HepG2 (cell line): ENCODE data around the gene RTEL1. TPM values are rescaled to one million over a fixed set of nuclear protein-coding genes. Genes with fewer than 3 reads are reported as not detected.

ENCODE experiments used
- AFF4 ChIP-seq: sonication (generic); formaldehyde crosslinking; IDR thresholded peaks from 2 replicates; pipeline ENCODE4 v1.4.0; 2020; ENCODE audit warnings: missing genetic modification reagents
- HNF1A ChIP-seq, 2 experiments: sonication (generic) in 1 of 2; formaldehyde crosslinking in 1 of 2; IDR thresholded peaks; 2 replicates each; pipeline versions ENCODE4 v1.4.0 to v1.6.1; 2016 to 2020; ENCODE audit warnings: borderline replicate concordance in 1 of 2, low read depth in 1 of 2, mild to moderate bottlenecking in 1 of 2, missing genetic modification reagents in 1 of 2
- HNRNPH1 ChIP-seq: fragments of 200-400 bp; formaldehyde crosslinking; optimal IDR thresholded peaks from 2 replicates; pipeline ENCODE3; 2017; ENCODE audit warnings: mild to moderate bottlenecking, low read depth, low read length
- HOXA7 ChIP-seq: sonication (generic); formaldehyde crosslinking; IDR thresholded peaks from 2 replicates; pipeline ENCODE4 v1.8.1; 2022; ENCODE audit warnings: mild to moderate bottlenecking, missing genetic modification reagents, moderate library complexity
- MZF1 ChIP-seq: sonication (generic); formaldehyde crosslinking; IDR thresholded peaks from 2 replicates; pipeline ENCODE4 v1.8.1; 2023; ENCODE audit warnings: mild to moderate bottlenecking, missing genetic modification reagents, borderline replicate concordance
- SMAD3 ChIP-seq: sonication (generic); formaldehyde crosslinking; IDR thresholded peaks from 2 replicates; pipeline ENCODE4 v1.4.0; 2020; ENCODE audit warnings: missing genetic modification reagents
- ZFAT ChIP-seq: sonication (generic); formaldehyde crosslinking; conservative IDR thresholded peaks from 2 replicates; pipeline ENCODE4 v1.8.1; 2023; ENCODE audit warnings: missing genetic modification reagents, inconsistent platforms
- ZNF383 ChIP-seq: sonication (generic); formaldehyde crosslinking; IDR thresholded peaks from 2 replicates; pipeline ENCODE4 v1.4.0; 2020; ENCODE audit warnings: missing genetic modification reagents, mild to moderate bottlenecking, borderline replicate concordance
- ZNF749 ChIP-seq: sonication (generic); formaldehyde crosslinking; IDR thresholded peaks from 2 replicates; pipeline ENCODE4 v1.8.0; 2022; ENCODE audit warnings: mild to moderate bottlenecking, missing genetic modification reagents, moderate library complexity, borderline replicate concordance
- ZNF788 ChIP-seq: sonication (generic); formaldehyde crosslinking; IDR thresholded peaks from 2 replicates; pipeline ENCODE4 v1.5.0; 2020; ENCODE audit warnings: mild to moderate bottlenecking, missing genetic modification reagents, borderline replicate concordance
- ZSCAN22 ChIP-seq: sonication (generic); formaldehyde crosslinking; IDR thresholded peaks from 2 replicates; pipeline ENCODE4 v1.4.0; 2020; ENCODE audit warnings: mild to moderate bottlenecking, missing genetic modification reagents
- ZXDC ChIP-seq: sonication (generic); formaldehyde crosslinking; IDR thresholded peaks from 2 replicates; pipeline ENCODE4 v1.5.0; 2020; ENCODE audit warnings: mild to moderate bottlenecking, missing genetic modification reagents
- polyA plus RNA-seq, 8 experiments: library from polyadenylated mRNA; depleted of rRNA in 3 of 8; stranded (reverse) in 7 of 8; unstranded in 1 of 8; fragments of >200 nt; fragmentation: Illumina TruSeq in 4 of 8; extraction: Trizol in 4 of 8; gene quantifications; 2 replicates each; pipeline versions ENCODE4 v1.2.1 to v1.2.3, GENCODE V29; 2011 to 2016; ENCODE audit warnings: low read depth in 4 of 8, missing spikeins in 1 of 8, mixed read lengths in 1 of 8; ENCODE audit not compliant: insufficient read depth in 1 of 8
- total RNA-seq, 5 experiments: library from RNA; depleted of rRNA; stranded (reverse); fragments of >200 nt; fragmentation: Illumina TruSeq; extraction: Trizol; gene quantifications; 2 replicates each; pipeline ENCODE4 v1.2.3, GENCODE V29; 2016; ENCODE audit warnings: low read depth in 1 of 5

Gene RTEL1
- total and polyA plus RNA-seq, 2 of the 13 experiments (the other 11 are each of a cell fraction or from before 2014, with no cell fraction given) = 21.8 to 36.4 TPM

- no peak for TF ChIP-seq HNRNPH1
- peak; percentile 65; the same call in 1 of the 2 replicates for TF ChIP-seq HNF1A (IDR thresholded peaks at IDR 0.05; ENCODE audit: low read depth)
- peak; percentile 90 for TF ChIP-seq HNF1A (CRISPR knock-in tag; IDR thresholded peaks at IDR 0.05; ENCODE audit: borderline replicate concordance)
- TF ChIP-seq ZFAT (CRISPR knock-in tag) = 0 out of 2 replicates have a peak, but pooled peaks have one; percentile 64
- 0 out of 2 replicates have a peak, but pooled peaks have one; percentile 68 for TF ChIP-seq ZNF383 (CRISPR knock-in tag)
- peak; percentile 94 for TF ChIP-seq ZNF788
- peak; percentile 96; the same call in 1 of the 2 replicates for TF ChIP-seq MZF1
- TF ChIP-seq ZSCAN22 (CRISPR knock-in tag) = peak; percentile 82; the same call in 1 of the 2 replicates
- TF ChIP-seq ZNF749 (CRISPR knock-in tag) = peak; percentile 90; the same call in 1 of the 2 replicates
- TF ChIP-seq HOXA7 (CRISPR knock-in tag) = no peak
- TF ChIP-seq AFF4 (CRISPR knock-in tag) = peak; percentile 91
- peak; percentile 88; the same call in 1 of the 2 replicates for TF ChIP-seq SMAD3
- no peak for TF ChIP-seq ZXDC
Observed at GRCh38 chr20:63737945-63738686, 80.0 kb downstream of the RTEL1 start (continued).
